Superior temporal gyrus (tissue), 1 donor: ENCODE results near the gene KATNAL1.

Experiments
- DNase-seq: peaks from one replicate; pipeline ENCODE4 v3.0.0-alpha.2; 2016; ENCODE audit errors: extremely low spot score

KATNAL1 gene

DNA sequence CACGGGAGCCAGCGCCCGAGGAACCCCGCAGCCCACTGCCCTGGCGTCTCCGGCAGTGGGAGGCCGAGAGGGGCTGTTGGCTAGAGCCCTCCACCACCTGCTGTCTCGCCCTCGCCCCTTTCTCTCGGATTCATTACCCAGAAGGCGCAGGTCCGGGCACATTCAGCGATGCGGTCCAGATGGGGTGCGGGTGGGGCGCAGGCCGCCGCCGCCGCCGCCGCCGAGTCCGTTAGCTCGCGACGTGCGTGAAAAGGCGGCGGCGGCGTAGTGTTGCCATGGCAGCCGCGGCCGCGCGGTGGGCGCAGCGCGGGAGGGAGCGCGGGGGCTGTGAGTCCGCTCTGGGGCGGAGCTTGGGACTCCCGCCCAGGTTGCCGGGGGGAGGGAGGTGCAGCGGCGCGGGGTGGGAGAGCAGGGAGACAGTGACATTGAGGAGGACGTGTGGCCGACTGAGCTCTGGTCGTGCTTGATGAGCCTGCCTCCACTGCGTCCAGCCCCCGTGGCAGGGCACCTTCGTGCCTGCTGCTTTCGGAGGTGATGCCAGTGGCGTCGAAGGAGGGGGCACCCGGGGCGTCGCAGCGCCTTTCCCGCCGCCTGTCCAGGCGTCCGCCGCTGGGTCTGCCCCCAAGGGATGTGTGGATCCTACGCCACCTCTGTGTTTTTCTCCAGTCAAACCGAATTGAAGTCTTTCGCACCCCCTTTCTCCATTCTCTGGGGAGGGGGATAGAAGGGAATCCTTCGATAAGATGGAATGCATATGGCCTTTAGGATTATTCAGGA, at the start of gene KATNAL1:
KATNAL1 (minus strand) TSS at position 358 of the 777 bp plus-strand sequence. CDS start 23,774 bp downstream, outside the sequence.
- DNase-seq, result peak; percentile 85

DNA sequence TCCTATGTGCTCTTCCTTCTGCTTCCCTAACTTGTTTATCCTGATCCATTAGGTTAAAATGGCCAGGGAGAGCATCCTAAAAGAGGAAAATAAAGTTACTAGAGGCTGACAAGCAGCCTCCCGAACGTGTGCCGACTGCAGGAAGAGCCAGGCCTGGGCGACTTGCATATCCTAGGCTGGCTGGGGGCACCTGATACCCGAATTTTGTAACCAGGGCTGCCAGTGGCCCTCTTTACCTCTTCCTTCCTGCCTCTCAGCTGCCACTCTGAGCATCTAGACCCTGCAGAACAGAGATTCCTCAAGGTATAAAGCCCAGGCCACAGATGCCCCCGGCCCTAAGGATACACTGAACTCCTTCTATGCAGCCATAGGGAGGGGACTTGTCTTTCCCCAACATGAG, 48.5 kb upstream of the KATNAL1 start:
- no peak for DNase-seq

DNA sequence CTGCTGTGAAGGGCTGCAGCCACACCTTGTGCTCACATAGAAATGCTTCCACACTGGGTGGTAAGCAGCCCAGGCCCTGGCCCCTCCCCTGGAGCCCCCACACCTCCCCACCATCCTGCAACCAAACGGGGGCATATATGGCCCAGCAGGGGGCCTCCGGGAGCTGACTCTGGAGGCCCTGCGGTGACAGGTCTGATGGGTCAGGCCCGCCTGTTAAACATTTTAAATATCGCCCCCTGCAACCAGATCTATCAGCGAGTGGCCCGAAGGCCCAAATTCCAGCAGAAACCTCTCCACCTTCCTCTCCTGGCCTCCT, 48.0 kb upstream of the KATNAL1 start:
- no peak for DNase-seq

DNA sequence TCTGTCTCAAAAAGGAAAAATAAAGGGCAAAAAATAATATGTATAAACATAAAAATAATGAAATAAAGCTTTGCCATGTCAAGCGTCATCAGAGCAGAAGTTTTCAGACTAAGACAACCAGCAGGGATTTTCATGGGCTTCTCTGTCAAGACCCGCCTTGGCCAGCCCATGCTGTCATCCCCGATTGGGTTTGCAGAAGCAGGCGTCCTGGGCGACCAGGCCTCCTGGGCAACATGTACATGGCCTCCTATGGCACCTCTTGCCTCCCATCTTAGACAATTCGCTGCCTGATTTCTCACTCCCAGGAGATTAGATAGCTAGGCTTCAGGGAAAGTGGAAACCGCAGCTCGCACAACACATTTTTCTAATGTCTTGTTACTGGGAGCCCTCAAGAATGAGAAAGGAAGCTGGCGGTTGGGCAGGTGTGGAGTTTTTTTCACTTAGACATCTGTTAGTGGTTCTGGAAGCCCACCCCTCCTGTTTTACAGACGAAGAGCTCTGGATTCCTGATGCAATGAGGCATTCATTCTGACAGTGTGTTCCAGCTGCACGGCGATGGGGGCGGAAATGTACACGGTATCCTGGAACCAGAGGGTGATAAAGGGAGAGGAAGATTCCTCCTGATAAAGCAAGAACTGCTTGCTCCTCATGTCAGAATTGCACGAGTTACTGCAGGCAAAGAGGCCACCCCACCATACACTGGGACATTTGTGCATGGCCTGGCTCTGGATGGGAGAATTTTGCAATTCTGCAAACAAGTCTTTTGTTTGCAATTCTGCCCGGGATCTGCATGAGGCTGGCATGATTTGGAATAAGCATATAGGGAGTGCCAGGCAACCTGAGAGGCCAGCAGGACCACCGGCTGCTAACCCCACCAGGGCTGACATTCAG, 47.4 kb upstream of the KATNAL1 start:
- DNase-seq, result no peak

DNA sequence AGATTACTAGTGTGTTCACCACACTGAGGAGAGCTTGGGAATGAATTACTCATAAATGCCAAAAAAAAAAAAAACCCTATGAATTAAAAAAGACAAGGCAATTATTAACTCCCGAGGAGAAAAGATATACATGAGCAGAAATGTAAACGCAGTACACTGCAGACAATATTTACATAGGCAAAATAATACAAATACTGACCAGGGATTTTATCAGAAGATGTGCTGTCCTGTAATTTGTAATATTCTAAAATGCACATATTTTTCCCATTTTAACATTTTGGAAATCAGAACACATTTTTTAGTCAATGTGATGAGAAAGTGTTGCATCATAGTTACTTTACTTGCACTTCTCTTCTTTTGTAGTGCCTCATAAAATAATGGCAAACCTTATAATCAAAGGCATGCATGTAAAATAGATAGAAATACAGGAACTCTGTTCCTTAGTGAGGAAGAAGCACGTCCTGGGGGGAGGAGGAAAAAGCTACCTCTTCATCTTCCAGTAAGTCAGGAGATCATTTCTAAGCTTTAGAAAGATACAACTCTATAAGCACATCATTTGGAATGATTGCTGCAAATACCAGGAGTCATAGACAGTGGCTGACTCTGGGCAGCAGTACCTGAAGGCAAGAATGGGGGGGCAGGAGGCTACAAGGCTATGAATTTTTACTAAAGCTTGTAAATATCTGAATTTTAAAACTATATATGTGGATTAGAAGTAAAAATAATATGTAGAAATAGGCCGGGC, 46.3 kb upstream of the KATNAL1 start:
- no peak for DNase-seq

DNA sequence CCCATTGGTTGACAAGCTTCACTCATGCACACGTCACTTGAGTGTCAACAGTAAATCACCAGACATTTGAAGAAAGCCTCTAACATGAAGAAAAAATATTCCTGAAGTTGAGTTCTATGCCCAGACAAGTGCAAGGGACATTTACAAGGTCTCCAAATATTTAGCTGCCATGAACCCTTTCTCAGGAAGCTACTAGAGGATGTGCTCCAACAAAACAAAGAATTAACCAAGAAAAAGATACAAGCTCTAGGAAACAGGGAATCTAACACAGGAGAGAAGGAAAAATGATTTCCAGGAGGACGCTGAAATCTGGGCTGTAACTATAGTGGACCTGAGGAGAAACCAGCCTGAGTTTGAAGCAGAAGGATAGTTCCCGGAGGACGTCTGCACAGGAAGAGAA, 45.7 kb upstream of the KATNAL1 start:
- no peak for DNase-seq

DNA sequence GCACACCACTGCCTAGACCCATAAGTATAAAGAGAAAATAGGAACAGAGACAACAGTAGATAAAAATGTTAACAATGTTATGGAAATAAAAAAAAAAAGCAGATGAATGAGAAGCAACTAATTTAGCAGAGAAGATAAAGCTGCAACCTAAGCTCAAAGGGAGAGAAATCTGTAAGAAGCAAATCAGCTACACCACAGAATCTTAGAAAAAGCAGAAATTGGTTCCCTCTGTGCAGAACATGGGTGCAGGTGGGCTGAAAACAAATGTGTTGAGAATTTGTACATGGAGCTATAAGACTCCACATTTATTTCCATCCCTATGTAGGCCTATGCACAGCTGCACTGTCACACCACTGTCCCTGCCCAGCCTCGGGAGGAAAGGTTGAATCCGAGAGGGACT, 44.8 kb upstream of the KATNAL1 start:
- no peak for DNase-seq

DNA sequence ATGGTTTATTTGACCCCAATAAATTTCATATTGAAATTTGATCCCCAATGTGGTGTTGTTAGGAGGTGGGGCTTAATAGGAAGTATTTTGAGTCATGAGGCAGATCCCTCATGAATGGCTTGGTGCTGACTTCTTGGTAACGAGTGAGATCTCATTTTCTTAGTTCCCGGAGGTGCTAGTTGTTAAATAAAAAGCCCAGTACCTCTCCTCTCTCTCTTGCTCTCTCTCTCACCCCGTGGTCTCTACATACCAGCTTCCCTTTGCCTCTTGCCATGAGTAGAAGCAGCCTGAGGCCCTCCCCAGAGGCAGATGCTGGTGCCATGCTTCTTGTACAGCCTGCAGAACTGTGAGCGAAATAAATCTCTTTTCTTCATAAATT, 39.4 kb upstream of the KATNAL1 start:
- DNase-seq, result no peak

DNA sequence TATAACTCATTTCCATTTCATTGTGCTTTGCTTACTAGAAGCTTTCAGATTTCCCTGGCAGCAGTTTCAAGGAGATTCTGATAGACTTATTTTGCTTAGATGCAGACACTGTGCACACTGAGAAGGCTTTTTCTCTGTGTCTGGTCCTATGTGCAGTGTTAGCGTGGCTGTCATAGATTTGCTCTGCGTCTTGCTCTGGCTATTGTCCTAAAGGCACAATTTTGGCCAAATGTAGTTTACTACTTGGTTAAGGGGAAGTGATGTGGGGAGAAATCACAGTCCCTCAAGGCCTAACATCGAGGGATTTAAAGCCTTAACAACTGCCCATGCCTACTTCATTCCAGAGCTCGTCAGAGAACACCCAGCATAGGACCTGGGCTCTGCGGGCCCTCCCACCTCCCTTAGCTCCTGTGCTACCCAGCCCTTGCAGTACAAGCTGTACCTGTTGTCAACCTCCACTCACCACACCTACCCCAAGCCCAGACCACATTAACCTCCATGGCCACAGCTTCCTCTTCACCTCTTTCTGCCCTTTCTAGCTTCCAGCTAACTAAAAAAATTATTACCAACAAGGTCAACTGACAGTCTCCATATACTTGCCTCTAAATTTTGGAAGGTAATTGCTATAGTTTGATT, 38.9 kb upstream of the KATNAL1 start:
- DNase-seq, result no peak

DNA sequence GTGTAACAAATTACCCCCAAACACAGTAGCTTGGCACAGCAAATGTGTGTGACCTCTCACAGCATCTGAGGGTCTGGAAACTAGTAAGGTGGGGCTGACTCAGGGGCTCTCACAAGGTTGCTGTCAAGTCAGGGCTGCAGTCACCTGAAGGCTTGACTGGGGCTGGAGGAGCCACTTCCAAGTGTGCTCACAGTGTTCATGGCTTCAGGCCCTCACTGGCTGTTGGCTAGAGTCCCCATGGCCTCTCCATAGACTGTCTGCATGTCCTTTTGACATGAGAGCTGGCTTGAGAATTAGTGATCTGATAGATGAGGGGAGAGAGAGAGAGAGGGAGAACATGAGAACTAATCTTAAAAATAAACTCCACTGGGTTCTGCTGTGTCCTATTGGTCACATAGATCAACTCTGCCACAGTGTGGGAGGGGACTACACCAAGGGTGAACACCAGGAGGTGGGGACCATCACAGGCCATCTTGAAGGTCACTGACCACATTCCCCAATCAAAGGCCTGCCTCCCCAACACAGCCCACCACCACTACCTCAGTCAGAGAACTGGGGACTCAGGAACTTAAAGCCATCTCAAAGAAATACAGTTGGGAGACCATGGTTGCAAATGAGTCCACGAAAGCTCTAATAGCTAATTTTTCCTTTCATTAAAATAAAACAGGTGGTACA, 38.2 kb upstream of the KATNAL1 start:
- no peak for DNase-seq

DNA sequence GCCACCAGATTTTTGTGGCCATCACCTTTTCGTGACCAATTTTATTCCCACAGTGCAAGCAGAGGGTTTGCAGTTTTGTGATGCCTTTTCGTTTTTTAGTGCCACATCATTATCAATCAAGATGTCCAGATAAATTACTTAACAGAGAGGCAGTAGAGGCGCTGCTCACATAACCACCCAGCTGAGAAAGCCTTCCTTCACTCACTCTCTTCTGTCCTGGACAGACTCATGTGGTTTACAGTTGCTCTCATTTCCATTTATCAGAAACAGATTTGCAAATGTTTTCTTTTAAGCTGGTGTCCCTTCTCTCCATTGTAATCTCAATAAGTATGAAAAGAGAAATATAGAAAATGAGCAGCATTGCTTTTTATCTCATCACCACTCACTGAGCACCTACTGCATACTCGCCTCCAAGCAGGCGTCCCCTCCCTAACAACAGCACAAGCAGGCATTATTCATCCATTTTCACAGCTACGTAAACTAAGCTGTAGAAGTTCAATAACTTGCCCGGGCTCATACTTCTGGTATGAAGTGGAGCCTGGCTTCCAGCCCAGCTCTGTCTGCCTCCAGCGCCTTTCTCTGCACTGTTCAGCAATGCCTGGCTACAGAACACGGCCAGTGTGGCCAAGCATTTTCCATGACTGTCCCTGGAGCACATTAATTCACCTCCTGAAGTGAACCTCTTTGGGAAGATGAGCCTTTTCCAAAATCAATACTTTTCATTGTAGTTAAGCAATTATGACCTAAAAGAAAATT, 34.6 kb upstream of the KATNAL1 start:
- DNase-seq, result peak; percentile 71

DNA sequence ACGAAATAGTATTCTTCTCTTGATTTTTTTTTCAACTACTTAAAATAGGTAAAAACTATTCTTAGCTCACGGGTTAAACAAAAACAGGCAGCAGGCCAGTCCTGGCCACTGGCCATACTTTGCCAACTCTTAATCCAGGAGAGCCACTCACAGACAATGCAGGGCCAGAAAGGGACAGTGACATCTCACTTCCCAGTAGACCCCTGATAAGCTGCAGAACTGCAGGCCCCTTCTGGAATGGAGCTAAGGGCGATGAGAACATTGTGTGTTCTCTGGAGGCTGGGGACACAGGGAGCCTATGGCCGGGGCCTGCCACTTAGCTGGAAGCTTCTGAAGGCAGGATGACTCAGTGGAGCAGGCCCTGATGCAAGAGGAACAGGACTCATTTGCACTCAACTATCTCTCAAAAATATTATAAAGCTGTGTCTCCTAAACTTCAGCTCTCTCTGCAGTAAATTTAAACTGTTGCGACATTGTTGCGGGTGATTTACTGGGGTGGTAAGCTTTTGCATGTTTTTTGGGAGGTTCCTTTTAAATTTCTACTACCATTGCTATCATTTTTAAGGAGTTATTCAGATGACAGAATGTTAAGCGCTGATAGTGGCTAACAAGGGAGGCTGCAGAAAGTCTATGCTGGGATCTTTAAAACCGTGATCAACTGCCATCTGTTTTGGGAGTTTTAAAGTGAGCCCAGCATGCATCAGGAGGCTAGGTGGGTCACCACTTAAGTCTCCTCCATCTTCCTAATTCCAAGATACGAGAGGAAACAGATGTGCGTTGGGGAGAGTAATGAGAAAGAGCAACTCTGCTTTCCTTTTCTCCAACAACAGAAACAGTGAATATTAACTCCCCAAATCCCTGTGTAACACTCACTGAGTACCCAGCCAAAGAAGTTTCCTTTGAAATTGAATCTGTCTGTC, 33.2 kb upstream of the KATNAL1 start:
- DNase-seq, result peak; percentile 21

DNA sequence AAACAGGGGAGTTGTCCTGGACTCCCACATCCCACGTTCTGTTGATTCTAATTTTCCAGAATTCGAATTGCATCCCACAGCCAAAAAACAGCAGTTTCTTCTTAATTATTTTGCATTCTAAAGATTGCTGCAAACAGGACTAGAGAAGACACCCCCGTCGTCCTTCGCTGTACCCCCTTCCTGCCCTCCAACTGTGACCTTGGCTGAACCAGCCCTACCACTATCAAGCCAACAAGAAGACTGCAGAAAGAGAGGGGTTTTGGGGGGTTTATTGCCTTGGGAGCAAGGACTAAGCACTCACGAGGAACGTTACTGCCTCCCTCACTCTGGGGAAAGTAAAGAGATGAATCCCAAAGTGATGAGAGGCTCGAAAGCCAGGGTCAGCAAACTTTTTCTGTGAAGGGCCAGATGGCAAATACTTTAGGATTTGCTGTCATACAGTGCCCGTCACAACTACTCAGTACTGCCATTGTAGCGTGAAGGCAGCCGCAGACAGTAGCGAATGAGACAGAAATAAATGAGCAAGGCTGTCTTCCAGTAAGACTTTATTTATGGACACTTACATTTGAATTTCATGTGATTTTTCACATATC, 32.5 kb upstream of the KATNAL1 start:
- no peak for DNase-seq

DNA sequence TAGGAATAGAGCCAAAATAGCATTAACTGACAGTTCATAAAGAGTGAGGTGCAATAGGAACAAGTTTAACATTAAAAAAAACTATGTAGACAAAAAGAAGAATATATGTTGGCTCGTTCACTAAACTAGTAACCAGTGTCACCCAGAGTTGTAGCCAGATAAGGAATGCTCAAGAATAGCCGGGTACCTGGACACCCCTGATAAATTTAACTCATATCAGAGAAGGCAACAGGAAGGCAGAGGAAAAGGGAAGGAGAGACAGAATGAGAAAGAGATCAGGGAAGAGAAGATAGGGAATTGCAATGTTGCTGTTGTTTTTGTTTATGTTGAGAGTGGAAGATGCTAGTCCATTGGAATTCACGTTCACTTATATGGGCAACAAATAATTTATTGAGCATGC, 31.6 kb upstream of the KATNAL1 start:
- DNase-seq, result no peak

DNA sequence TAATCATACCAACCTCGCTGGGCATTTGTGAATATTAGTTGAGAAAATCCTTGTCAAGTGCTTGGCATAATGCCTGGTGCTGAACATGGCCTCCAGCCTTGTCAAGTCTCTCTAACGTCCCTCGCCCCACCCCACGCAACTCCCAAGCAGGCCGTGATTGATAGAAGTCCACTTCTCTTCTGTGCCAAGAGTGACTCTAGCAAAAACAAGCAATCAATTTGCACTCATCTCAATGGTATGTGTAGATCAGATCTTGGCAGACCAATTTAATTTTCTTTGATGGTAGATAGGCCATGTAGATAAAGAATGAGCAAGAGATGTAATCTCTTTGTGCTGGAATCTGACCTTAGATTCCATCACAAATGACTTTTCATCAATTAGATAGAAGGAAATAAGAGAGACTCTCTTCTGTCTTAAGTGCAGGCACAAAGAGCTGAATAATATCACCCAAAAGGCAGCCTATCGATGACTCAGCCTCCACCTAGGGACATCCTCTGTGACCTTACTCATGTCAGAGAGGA, 31.0 kb upstream of the KATNAL1 start:
- DNase-seq, result no peak

DNA sequence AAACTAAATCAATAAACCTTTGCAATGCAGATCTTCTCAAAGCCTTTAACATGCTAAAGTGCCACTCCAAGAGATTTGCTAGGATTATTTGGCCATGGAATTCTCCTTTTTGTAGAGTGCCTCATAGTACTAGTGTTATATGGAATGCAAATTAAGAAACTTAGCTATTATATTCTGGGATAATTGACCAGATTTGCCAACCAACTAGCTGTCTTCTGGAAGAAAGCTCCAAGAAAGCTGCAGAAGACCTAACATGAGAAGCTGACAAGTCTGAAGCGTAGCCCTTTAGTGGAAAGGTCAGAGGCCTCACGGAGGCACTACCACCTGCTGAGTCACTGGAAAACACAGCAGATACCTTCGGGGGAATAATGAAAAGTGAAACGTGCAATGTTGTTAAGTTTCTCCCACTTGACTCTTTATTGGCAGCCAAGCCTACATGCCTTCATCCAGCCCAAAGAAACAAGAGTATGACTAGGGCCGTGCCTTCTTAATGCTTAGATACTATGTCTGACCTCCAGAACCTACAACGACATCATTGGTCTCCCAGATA, 29.8 kb upstream of the KATNAL1 start:
- no peak for DNase-seq

DNA sequence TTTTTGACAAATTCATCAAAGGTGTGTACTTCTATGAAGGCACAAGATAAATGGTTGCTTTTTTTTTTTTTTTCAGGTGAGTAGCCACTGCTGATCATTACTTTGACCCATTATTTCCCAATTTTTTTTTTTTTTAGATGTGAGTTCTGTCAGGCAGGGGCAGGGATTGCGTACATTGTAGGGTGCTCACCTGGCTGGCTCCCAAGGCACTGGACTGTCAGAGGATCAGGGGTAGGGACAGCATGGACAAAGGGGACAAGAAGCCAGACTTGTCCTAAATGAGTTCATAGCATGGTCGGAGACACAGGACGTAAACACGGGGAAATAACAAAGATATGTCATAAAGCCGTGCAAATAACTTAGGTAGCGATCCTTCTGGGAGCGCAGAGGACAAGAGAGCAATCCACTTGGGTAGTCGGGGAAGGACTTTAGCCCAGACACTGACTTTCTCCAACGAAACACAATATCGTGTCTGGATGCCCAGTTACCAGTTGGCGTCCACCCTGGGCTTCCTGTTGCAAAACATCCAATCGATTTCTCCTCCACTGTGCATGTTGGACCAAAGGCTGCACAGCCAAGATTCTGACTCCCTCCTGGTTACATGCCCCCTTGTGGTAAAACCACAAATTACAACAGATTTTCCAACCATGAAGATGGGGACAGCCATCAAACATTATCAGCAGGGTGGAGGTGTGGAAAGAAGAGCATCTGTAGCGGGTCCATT, 27.5 kb upstream of the KATNAL1 start:
- DNase-seq, result peak; percentile 80

DNA sequence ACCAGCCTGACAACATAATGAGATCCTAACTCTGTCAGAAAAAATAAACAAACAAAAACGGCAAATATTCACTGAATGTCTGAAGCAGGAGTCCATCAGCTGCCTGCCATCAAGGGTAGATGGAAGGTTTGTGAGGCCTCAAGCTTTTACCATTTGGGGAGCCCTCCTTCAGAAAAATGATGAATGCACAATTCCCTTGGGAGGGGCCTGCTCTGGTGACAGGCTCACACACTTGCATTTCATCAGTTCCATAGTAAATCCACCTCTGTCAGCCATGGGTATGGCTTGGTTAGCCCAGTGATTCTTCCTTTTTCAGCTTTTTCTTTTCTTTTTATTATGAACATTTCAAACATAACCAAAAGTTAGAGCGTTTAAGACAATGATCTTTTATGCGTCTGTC, 26.3 kb upstream of the KATNAL1 start:
- DNase-seq, result no peak
